ENCODE data around the gene MVP.
"Not testable (repeated sequence)": the region's sequence is repeated elsewhere in the genome, so short reads cannot be mapped to it uniquely, and the experiment has no call there.

DNA sequence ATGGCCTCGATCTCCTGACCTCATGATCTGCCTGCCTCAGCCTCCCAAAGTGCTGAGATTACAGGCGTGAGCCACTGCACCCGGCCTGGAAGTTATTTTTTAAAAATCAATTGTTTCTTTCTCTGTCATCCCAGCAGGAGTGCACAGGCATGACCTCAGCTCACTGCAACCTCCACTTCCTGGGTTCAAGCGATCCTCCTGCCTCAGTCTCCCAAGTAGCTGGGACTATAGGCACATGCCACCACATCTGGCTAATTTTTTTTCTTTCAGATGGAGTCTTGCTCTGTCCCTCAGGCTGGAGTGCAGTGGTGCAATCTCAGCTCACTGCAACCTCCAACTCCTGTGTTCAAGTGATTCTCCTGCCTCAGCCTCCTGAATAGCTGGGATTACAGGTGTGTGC lies 33.1 kb upstream of the MVP start:
- TF ChIP-seq EZH2 (IDR thresholded peaks at IDR 0.05); POLR2AphosphoS5 (IDR thresholded peaks at IDR 0.05; ENCODE audit: borderline replicate concordance, low read depth, low read length): not testable (repeated sequence)

Data from SK-N-MC (cell line).